A673 (cell line): ENCODE results near the gene AUNIP. TPM values are rescaled to one million over a fixed set of nuclear protein-coding genes. Genes with fewer than 3 reads are reported as not detected.

Experiments used
- BruUV-seq: library from RNA; stranded (reverse); fragments of 400-500 nt; replicated peaks from 2 replicates; lab custom pipeline; 2021; lab: Mats Ljungman, UMichigan
- CTCF ChIA-PET: fragments of 300-600 bp; sonication (Branson Sonifier 250); formaldehyde crosslinking; loops from one replicate; lab custom pipeline; 2022; ENCODE audit warnings: antibody characterized with exemption; lab: Charles Lee
- POLR2A ChIA-PET: fragments of 300-600 bp; sonication (Branson Sonifier 250); formaldehyde crosslinking; loops from one replicate; lab custom pipeline; 2022; ENCODE audit warnings: antibody characterized with exemption; ENCODE audit not compliant: low non-redundant PET; lab: Charles Lee
- DNase-seq: peaks from one replicate; pipeline ENCODE4 v3.0.0-alpha.2; 2015; ENCODE audit warnings: low spot score
- H3K27ac ChIP-seq: fragments of 200-600 bp; sonication (generic); 2 replicates; pipeline ENCODE4 v1.5.1; 2016; ENCODE audit warnings: mixed run types, low read depth, mild to moderate bottlenecking, mixed read lengths, antibody characterized with exemption, low read length; ENCODE audit not compliant: poor library complexity, severe bottlenecking
- H3K27me3 ChIP-seq: fragments of 200-600 bp; sonication (generic); replicated peaks from 2 replicates; pipeline ENCODE4 v1.6.1; 2017; ENCODE audit warnings: mixed run types, low read depth, mild to moderate bottlenecking, mixed read lengths, antibody characterized with exemption, low read length; ENCODE audit not compliant: insufficient read depth, poor library complexity
- H3K36me3 ChIP-seq: fragments of 200-600 bp; sonication (generic); 2 replicates; pipeline ENCODE4 v1.6.1; 2016; ENCODE audit warnings: mixed run types, mild to moderate bottlenecking, mixed read lengths, antibody characterized with exemption, low read length; ENCODE audit not compliant: insufficient read depth, poor library complexity, severe bottlenecking
- H3K4me1 ChIP-seq: fragments of 200-600 bp; sonication (generic); 2 replicates; pipeline ENCODE4 v1.6.1; 2017; ENCODE audit warnings: mixed run types, mild to moderate bottlenecking, mixed read lengths, antibody characterized with exemption, low read length; ENCODE audit not compliant: insufficient read depth, poor library complexity, severe bottlenecking
- H3K4me3 ChIP-seq: fragments of 200-600 bp; sonication (generic); 2 replicates; pipeline ENCODE4 v1.5.1; 2016; ENCODE audit warnings: low read depth, mixed run types, mild to moderate bottlenecking, mixed read lengths, low read length; ENCODE audit not compliant: poor library complexity, severe bottlenecking
- H3K9me3 ChIP-seq: fragments of 200-600 bp; sonication (generic); 2 replicates; pipeline ENCODE4 v1.6.1; 2016; ENCODE audit warnings: mixed run types, low read depth, mild to moderate bottlenecking, mixed read lengths, antibody characterized with exemption, low read length; ENCODE audit not compliant: poor library complexity, severe bottlenecking
- CTCF ChIP-seq: fragments of 300-800, 200-600 bp; sonication (generic); conservative IDR thresholded peaks from 2 replicates; pipeline ENCODE4 v1.5.1; 2017; ENCODE audit warnings: low read depth, mild to moderate bottlenecking, antibody characterized with exemption, low read length, moderate library complexity, mixed read lengths
- EZH2 ChIP-seq: fragments of 200-600 bp; sonication (generic); IDR thresholded peaks from 2 replicates; pipeline ENCODE4 v1.6.1; 2017; ENCODE audit warnings: borderline replicate concordance, low read depth, mild to moderate bottlenecking, mixed read lengths, antibody characterized with exemption, low read length; ENCODE audit not compliant: poor library complexity, severe bottlenecking
- intact Hi-C: fragments of 100-400 bp; cut with micrococcal nuclease; formaldehyde crosslinking; loops from one replicate; pipeline ENCODE4 v1.10.0; 2022; ENCODE audit not compliant: unreplicated experiment
- total RNA-seq: library from RNA; stranded (reverse); gene quantifications from 2 replicates; pipeline ENCODE4 v1.2.3, GENCODE V29; 2021

AUNIP gene
- total RNA-seq, 1 experiment from 2014 or later: 18.9 TPM

- no TSS peak for BruUV-seq
- H3K9me3 ChIP-seq: no peaks in the 10 kb centered on the region
- ChIA-PET POLR2A (no interaction called here), CTCF (no interaction called here)
- no peak for DNase-seq
- H3K4me3 ChIP-seq: peak overlapping the region; percentile 57
- H3K36me3 ChIP-seq: peaks cover 3% of the 10 kb centered on the region
- intact Hi-C loops: no loop called here
- TF ChIP-seq EZH2 (no peak), CTCF (no peak)
- peak overlapping the region; percentile 61 for H3K27ac ChIP-seq
- H3K4me1 ChIP-seq: peaks cover 6% of the 10 kb centered on the region
- no peaks in the 10 kb centered on the region for H3K27me3 ChIP-seq
These were observed 58.4 kb downstream of the AUNIP start for GRCh38 chr1:25800703-25801377.

GRCh38 chr1:25799935-25800702 is 59.1 kb downstream of the AUNIP start, which contains the start of gene SELENON:
SELENON (plus strand) TSS chr1:25800193; CDS start chr1:25800231, 38 bp downstream.
- no TSS peak for BruUV-seq
- POLR2A ChIA-PET: no interaction called here
- Histone ChIP-seq H3K9me3 (no peaks in the 10 kb centered on the region), H3K27ac (peak within 1 kb of the TSS; percentile 61), H3K36me3 (no peaks in the 10 kb centered on the region), H3K4me3 (peak within 1 kb of the TSS; percentile 57), H3K27me3 (no peaks in the 10 kb centered on the region), H3K4me1 (peaks cover 6% of the 10 kb centered on the region)
- CTCF ChIA-PET: interaction anchor here (0.7 kb wide), 1 partner anchor 181 kb away, joined by 3 read pairs; no protein-coding TSS in a partner anchor
- no peak for TF ChIP-seq EZH2
- no peak for TF ChIP-seq CTCF
- intact Hi-C loops: no loop called here
- peak; percentile 40 for DNase-seq

GRCh38 chr1:25799352-25799934 is 59.8 kb downstream of the AUNIP start:
- H3K36me3 ChIP-seq: no peaks in the 10 kb centered on the region
- no peak overlapping the region for H3K27ac ChIP-seq
- intact Hi-C loops: no loop called here
- H3K4me3 ChIP-seq: peak overlapping the region; percentile 49
- no peaks in the 10 kb centered on the region for H3K27me3 ChIP-seq
- no peaks in the 10 kb centered on the region for H3K9me3 ChIP-seq
- BruUV-seq: no TSS peak
- ChIA-PET CTCF (interaction anchor here (0.7 kb wide), 1 partner anchor 180 kb away, joined by 3 read pairs; no protein-coding TSS in a partner anchor), POLR2A (no interaction called here)
- no peak for DNase-seq
- peaks cover 6% of the 10 kb centered on the region for H3K4me1 ChIP-seq
- TF ChIP-seq CTCF: no peak
- no peak for TF ChIP-seq EZH2
